Measurements from ENCODE around the gene HPCA. TPM values are rescaled to one million over a fixed set of nuclear protein-coding genes. Genes with fewer than 3 reads are reported as not detected.

Gene HPCA
- total and polyA plus RNA-seq, 2 donors (not counting 3 experiments of a cell fraction or from before 2014, with no cell fraction given), result not detected

GRCh38 chr1:32855861-32856617 lies 30.3 kb upstream of the HPCA start:
- Histone ChIP-seq H3K9me3 (replicated peaks; ENCODE audit: control insufficient read depth, insufficient read depth, low read length) (no peaks in the 10 kb centered on the region), H3K4me1 (ENCODE audit: control insufficient read depth, extremely low read depth, insufficient read depth, low read length) (no peaks in the 10 kb centered on the region), H3K36me3 (ENCODE audit: control insufficient read depth in 2 of 2, extremely low read depth in 1 of 2, insufficient read depth in 2 of 2, low read length in 2 of 2) (peaks cover 5 to 13% of the 10 kb centered on the region in 2 experiments), H3K27ac (ENCODE audit: insufficient read depth, low read depth, low read length) (no peak overlapping the region), H3K79me2 (ENCODE audit: control insufficient read depth, insufficient read depth, low read length) (no peaks in the 10 kb centered on the region), H3K9ac (replicated peaks; ENCODE audit: extremely low read depth, insufficient read depth, low read length) (no peak overlapping the region), H3K27me3 (ENCODE audit: control insufficient read depth in 2 of 2, insufficient read depth in 2 of 2, low read length in 2 of 2) (no peaks in the 10 kb centered on the region), H3K9me1 (replicated peaks; ENCODE audit: control insufficient read depth, extremely low read depth, insufficient read depth, low read length) (no peaks in the 10 kb centered on the region), H3K4me2 (ENCODE audit: insufficient read depth, low read length) (no peak overlapping the region), H4K20me1 (replicated peaks; ENCODE audit: control insufficient read depth, extremely low read depth, insufficient read depth, low read length) (no peaks in the 10 kb centered on the region), H2AFZ (ENCODE audit: low read depth, low read length) (no peak overlapping the region), H3K4me3 (replicated peaks in 1 of 3; ENCODE audit: insufficient read depth in 1 of 3, low read depth in 1 of 3, low read length in 3 of 3) (no peak overlapping the region)
- DNase-seq (ENCODE audit: low read depth, low spot score) (no peak), FAIRE-seq (no peak)
- intact Hi-C loops (cut with micrococcal nuclease) (loop anchor here (2.0 kb wide), 1 partner anchor 15 kb away; no protein-coding TSS in a partner anchor), dilution Hi-C loops (cut with MboI; ENCODE audit: extremely low pct_ligation_motif_present, low sequenced_read_pairs) (no loop called here)
- BruUV-seq (replicated peaks), result no TSS peak
- POLR2A ChIA-PET, result no interaction called here
- CTCF ChIA-PET, result no interaction called here
- TF ChIP-seq POLR2AphosphoS5 (IDR thresholded peaks at IDR 0.05; ENCODE audit: insufficient read depth, low read depth, low read length) (no peak), FOS (IDR thresholded peaks at IDR 0.05; ENCODE audit: borderline replicate concordance, insufficient read depth, low read length) (no peak), MYC (IDR thresholded peaks at IDR 0.05; ENCODE audit: low read depth, low read length) (no peak), GATA2 (IDR thresholded peaks at IDR 0.05; ENCODE audit: insufficient read depth, insufficient read length, low read depth, low read length) (no peak), JUN (IDR thresholded peaks at IDR 0.05; ENCODE audit: borderline replicate concordance, insufficient read depth, insufficient read length, low read depth) (no peak), CTCF (IDR thresholded peaks at IDR 0.05; ENCODE audit: extremely low read depth in 1 of 2, insufficient read depth in 1 of 2, low read depth in 1 of 2, low read length in 2 of 2) (no peak), POLR2A (IDR thresholded peaks at IDR 0.05; ENCODE audit: low read depth, low read length) (no peak)

All from endothelial cell of umbilical vein (primary cell).